ENCODE results near the gene CDCP2. TPM values are rescaled to one million over a fixed set of nuclear protein-coding genes. Genes with fewer than 3 reads are reported as not detected.
A peak's percentile ranks its signal among the peaks of the same experiment; 100 is the strongest.

CDCP2 gene
- total and polyA plus RNA-seq, 2 donors (not counting 1 experiment from before 2014, with no cell fraction given): 0.25 TPM; not detected in 1

GRCh38 chr1:54099061-54099610 lies 53.7 kb downstream of the CDCP2 start:
- H2AFZ ChIP-seq (ENCODE audit: insufficient read depth, low read depth, low read length, poor library complexity, severe bottlenecking): no peak overlapping the region
- no peaks in the 10 kb centered on the region for H4K20me1 ChIP-seq (ENCODE audit: control insufficient read depth, insufficient read depth, low read length, poor library complexity, severe bottlenecking)
- no peaks in the 10 kb centered on the region for H3K9me3 ChIP-seq (ENCODE audit: control extremely low read depth in 1 of 3, control insufficient read depth in 2 of 3, insufficient read depth in 1 of 3, low read length in 2 of 3)
- ChIA-PET POLR2A (interaction anchor here (0.5 kb wide), 1 partner anchor 98 kb away, joined by 6 read pairs; no protein-coding TSS in a partner anchor), CTCF (no interaction called here)
- ATAC-seq (ENCODE audit: low read depth) (no peak), DNase-seq (no peak)
- no peak overlapping the region for H3K4me2 ChIP-seq (replicated peaks; ENCODE audit: low read depth, low read length, poor library complexity, severe bottlenecking)
- no peaks in the 10 kb centered on the region for H3K4me1 Mint-ChIP-seq
- no peaks in the 10 kb centered on the region for H3K79me2 ChIP-seq (ENCODE audit: control insufficient read depth, insufficient read depth, low read length)
- H3K27me3 ChIP-seq (replicated peaks in 1 of 4; ENCODE audit: control extremely low read depth in 1 of 4, control insufficient read depth in 3 of 4, insufficient read depth in 4 of 4, low read length in 3 of 4): no peaks in the 10 kb centered on the region
- no peak overlapping the region for H3K27ac ChIP-seq (ENCODE audit: low read length in 2 of 2)
- no peak overlapping the region for H3K4me3 Mint-ChIP-seq
- H3K4me1 ChIP-seq (ENCODE audit: control insufficient read depth in 2 of 2, insufficient read depth in 2 of 2, low read length in 2 of 2): peaks cover 0 to 6% of the 10 kb centered on the region in 2 donors
- H3K4me3 ChIP-seq (ENCODE audit: control extremely low read depth in 1 of 5, extremely low read depth in 1 of 5, insufficient read depth in 1 of 5, low read depth in 2 of 5, low read length in 4 of 5): no peak overlapping the region
- no peaks in the 10 kb centered on the region for H3K27me3 Mint-ChIP-seq
- no peak for TF ChIP-seq EZH2 (IDR thresholded peaks at IDR 0.05; ENCODE audit: borderline replicate concordance, insufficient read depth, low read depth, low read length, poor library complexity, severe bottlenecking)
- no peak for TF ChIP-seq CTCF (IDR thresholded peaks at IDR 0.05)
- H3K36me3 ChIP-seq (replicated peaks in 1 of 2; ENCODE audit: control extremely low read depth in 1 of 2, control insufficient read depth in 1 of 2, extremely low read depth in 1 of 2, insufficient read depth in 2 of 2, low read length in 1 of 2): peaks cover 1 to 10% of the 10 kb centered on the region in 2 experiments
- no peak overlapping the region for H3K9ac ChIP-seq (ENCODE audit: low read length)
- no peak overlapping the region for H3K27ac Mint-ChIP-seq
- WGBS (ENCODE audit: insufficient coverage): 83% methylated on average over 2 of the region's 6 CpGs
- intact Hi-C loops (cut with micrococcal nuclease): no loop called here
- no peaks in the 10 kb centered on the region for H3K9me3 Mint-ChIP-seq (ENCODE audit: insufficient read depth)

- Histone ChIP-seq H3K36me3 (replicated peaks in 1 of 2; ENCODE audit: control extremely low read depth in 1 of 2, control insufficient read depth in 1 of 2, extremely low read depth in 1 of 2, insufficient read depth in 2 of 2, low read length in 1 of 2) (peaks cover 1 to 13% of the 10 kb centered on the region in 2 experiments), H3K27ac (ENCODE audit: low read length in 2 of 2) (no peak overlapping the region), H3K27me3 (replicated peaks in 1 of 4; ENCODE audit: control extremely low read depth in 1 of 4, control insufficient read depth in 3 of 4, insufficient read depth in 4 of 4, low read length in 3 of 4) (no peaks in the 10 kb centered on the region), H3K9ac (ENCODE audit: low read length) (no peak overlapping the region), H2AFZ (ENCODE audit: insufficient read depth, low read depth, low read length, poor library complexity, severe bottlenecking) (peak overlapping the region; percentile 12), H4K20me1 (ENCODE audit: control insufficient read depth, insufficient read depth, low read length, poor library complexity, severe bottlenecking) (no peaks in the 10 kb centered on the region), H3K4me2 (replicated peaks; ENCODE audit: low read depth, low read length, poor library complexity, severe bottlenecking) (no peak overlapping the region), H3K79me2 (ENCODE audit: control insufficient read depth, insufficient read depth, low read length) (no peaks in the 10 kb centered on the region), H3K4me3 (ENCODE audit: control extremely low read depth in 1 of 5, extremely low read depth in 1 of 5, insufficient read depth in 1 of 5, low read depth in 2 of 5, low read length in 4 of 5) (no peak overlapping the region), H3K9me3 (ENCODE audit: control extremely low read depth in 1 of 3, control insufficient read depth in 2 of 3, insufficient read depth in 1 of 3, low read length in 2 of 3) (no peaks in the 10 kb centered on the region), H3K4me1 (ENCODE audit: control insufficient read depth in 2 of 2, insufficient read depth in 2 of 2, low read length in 2 of 2) (peaks cover 0 to 6% of the 10 kb centered on the region in 2 donors)
- H3K9me3 Mint-ChIP-seq (ENCODE audit: insufficient read depth): no peaks in the 10 kb centered on the region
- no peak for TF ChIP-seq CTCF (IDR thresholded peaks at IDR 0.05)
- TF ChIP-seq EZH2 (IDR thresholded peaks at IDR 0.05; ENCODE audit: borderline replicate concordance, insufficient read depth, low read depth, low read length, poor library complexity, severe bottlenecking): no peak
- WGBS (ENCODE audit: insufficient coverage): 52% methylated on average over 2 of the region's 7 CpGs
- no peak overlapping the region for H3K4me3 Mint-ChIP-seq
- CTCF ChIA-PET: interaction anchor here (1.1 kb wide), 1 partner anchor 16 kb away, joined by 3 read pairs; no protein-coding TSS in a partner anchor
- H3K4me1 Mint-ChIP-seq: no peaks in the 10 kb centered on the region
- intact Hi-C loops (cut with micrococcal nuclease): no loop called here
- ATAC-seq (ENCODE audit: low read depth): no peak
- POLR2A ChIA-PET: no interaction called here
- no peaks in the 10 kb centered on the region for H3K27me3 Mint-ChIP-seq
- H3K27ac Mint-ChIP-seq: no peak overlapping the region
- no peak for DNase-seq
Measured at GRCh38 chr1:54096877-54097240, 55.9 kb downstream of the CDCP2 start.
